Testis (tissue), 2 donors: Measurements from ENCODE around the gene USP2.

Experiments used
- POLR2A ChIP-seq: fragments of 450-650 bp; IDR thresholded peaks from one replicate; pipeline ENCODE4 v1.6.1; 2017; ENCODE audit warnings: antibody characterized with exemption, mild to moderate bottlenecking, moderate library complexity
- TF ChIP-seq, protein P1 (sequence below), 3 experiments: fragments of 450-650 bp in 2 of 3; fragments of 200-600 bp in 1 of 3; sonication (generic) in 1 of 3; IDR thresholded peaks; one replicate each; pipeline ENCODE4 v1.5.1; 2016 to 2019; ENCODE audit warnings: antibody characterized with exemption in 3 of 3, mild to moderate bottlenecking in 2 of 3, moderate library complexity in 1 of 3

DNA sequence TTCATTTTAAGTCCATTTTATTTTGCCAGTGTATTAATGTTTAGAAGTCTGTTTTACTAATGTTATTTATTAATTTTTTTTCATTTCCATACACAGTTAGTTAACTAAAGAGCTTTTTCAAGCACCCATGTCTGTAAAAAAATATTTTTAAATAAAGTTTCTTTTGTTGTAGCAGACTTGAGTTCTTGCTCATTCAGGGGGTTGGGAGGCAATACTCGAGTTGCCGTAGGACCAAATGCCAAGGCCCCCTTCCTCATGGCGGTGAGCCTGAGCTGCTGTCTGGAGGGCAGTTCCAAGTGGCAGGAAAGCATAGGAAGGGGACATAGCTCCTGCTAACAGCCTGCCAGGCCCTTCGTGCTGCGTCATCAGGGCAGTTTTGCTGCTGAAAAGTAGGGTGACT is 73.5 kb downstream of the USP2 start:
- TF ChIP-seq, protein P1, sequence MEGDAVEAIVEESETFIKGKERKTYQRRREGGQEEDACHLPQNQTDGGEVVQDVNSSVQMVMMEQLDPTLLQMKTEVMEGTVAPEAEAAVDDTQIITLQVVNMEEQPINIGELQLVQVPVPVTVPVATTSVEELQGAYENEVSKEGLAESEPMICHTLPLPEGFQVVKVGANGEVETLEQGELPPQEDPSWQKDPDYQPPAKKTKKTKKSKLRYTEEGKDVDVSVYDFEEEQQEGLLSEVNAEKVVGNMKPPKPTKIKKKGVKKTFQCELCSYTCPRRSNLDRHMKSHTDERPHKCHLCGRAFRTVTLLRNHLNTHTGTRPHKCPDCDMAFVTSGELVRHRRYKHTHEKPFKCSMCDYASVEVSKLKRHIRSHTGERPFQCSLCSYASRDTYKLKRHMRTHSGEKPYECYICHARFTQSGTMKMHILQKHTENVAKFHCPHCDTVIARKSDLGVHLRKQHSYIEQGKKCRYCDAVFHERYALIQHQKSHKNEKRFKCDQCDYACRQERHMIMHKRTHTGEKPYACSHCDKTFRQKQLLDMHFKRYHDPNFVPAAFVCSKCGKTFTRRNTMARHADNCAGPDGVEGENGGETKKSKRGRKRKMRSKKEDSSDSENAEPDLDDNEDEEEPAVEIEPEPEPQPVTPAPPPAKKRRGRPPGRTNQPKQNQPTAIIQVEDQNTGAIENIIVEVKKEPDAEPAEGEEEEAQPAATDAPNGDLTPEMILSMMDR (IDR thresholded peaks at IDR 0.05): no peak
- TF ChIP-seq POLR2A: no peak
